Measurements from ENCODE around the gene ZBED4. TPM values are rescaled to one million over a fixed set of nuclear protein-coding genes. Genes with fewer than 3 reads are reported as not detected.

ZBED4 gene
- total and polyA plus RNA-seq, 10 donors = 2.9 to 23.2 (median 13.9) TPM

- Histone ChIP-seq H3K27me3 (replicated peaks in 1 of 7) (no peaks in the 10 kb centered on the region), H3K36me3 (peaks cover 0 to 92% (median 58%) of the 10 kb centered on the region in 6 donors), H3K4me1 (peaks cover 0 to under 1% (median 0%) of the 10 kb centered on the region in 6 donors), H3K4me3 (no peak overlapping the region), H3K27ac (no peak overlapping the region), H3K9me3 (no peaks in the 10 kb centered on the region)
- DNase-seq = no peak
- WGBS, 5 donors = 91 to 96% (median 95%) methylated on average over 18 to 27 of the region's 27 CpGs
- TF ChIP-seq, protein P1, sequence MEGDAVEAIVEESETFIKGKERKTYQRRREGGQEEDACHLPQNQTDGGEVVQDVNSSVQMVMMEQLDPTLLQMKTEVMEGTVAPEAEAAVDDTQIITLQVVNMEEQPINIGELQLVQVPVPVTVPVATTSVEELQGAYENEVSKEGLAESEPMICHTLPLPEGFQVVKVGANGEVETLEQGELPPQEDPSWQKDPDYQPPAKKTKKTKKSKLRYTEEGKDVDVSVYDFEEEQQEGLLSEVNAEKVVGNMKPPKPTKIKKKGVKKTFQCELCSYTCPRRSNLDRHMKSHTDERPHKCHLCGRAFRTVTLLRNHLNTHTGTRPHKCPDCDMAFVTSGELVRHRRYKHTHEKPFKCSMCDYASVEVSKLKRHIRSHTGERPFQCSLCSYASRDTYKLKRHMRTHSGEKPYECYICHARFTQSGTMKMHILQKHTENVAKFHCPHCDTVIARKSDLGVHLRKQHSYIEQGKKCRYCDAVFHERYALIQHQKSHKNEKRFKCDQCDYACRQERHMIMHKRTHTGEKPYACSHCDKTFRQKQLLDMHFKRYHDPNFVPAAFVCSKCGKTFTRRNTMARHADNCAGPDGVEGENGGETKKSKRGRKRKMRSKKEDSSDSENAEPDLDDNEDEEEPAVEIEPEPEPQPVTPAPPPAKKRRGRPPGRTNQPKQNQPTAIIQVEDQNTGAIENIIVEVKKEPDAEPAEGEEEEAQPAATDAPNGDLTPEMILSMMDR (IDR thresholded peaks at IDR 0.05 in 8 of 11, conservative IDR thresholded peaks at IDR 0.05 in 3 of 11) = no peak
- TF ChIP-seq POLR2AphosphoS5 (IDR thresholded peaks at IDR 0.05) (no peak), POLR2A (IDR thresholded peaks at IDR 0.05) (no peak)
- intact Hi-C loops (cut with DNase I; ENCODE audit: low total_unique reads) = loop anchor here (10.0 kb wide), 1 partner anchor 46 kb away; no protein-coding TSS in a partner anchor
These were observed 56.8 kb downstream of the ZBED4 start for GRCh38 chr22:49910229-49911155.

DNA sequence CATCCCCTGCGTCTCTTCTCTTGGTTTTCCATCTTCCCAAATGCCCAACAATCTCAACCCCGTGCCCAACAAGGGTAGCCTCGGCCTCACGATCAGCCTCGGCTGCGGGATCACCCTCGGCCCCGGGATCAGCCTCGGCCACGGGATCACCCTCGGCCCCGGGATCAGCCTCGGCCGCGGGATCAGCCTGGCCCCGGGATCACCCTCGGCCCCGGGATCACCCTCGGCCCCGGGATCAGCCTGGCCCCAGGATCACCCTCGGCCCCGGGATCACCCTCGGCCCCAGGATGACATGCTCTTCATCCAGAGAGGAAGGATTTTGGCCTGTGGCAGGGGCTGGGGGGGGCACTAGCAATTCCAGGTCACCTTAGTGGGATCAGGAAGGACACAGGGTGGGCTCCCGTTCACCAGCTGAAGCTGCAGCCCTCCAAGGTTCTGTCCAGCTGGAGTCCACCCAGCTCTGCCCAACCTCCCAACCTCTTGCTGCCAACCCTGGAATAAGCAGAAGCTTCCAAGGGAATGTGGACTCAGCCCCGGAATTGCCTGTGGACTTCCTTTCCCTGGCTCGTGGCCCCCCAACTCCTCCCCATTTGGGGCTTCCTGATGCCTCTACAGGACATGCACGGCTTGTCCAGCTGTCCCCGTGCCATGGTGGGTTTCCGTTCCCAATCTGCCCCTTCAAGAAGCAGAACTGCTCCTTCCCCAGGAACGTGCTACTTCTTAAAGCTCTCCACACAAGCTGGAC is 58.4 kb downstream of the ZBED4 start:
- Histone ChIP-seq H3K4me1 (peaks cover 0 to 13% (median 6%) of the 10 kb centered on the region in 6 donors), H3K27ac (no peak overlapping the region), H3K4me3 (no peak overlapping the region), H3K27me3 (replicated peaks in 1 of 7) (no peaks in the 10 kb centered on the region), H3K9me3 (no peaks in the 10 kb centered on the region), H3K36me3 (peaks cover 0 to 77% (median 51%) of the 10 kb centered on the region in 6 donors)
- WGBS, 5 donors = 93 to 95% (median 95%) methylated on average over 28 to 30 of the region's 30 CpGs
- TF ChIP-seq POLR2AphosphoS5 (IDR thresholded peaks at IDR 0.05) = no peak
- TF ChIP-seq POLR2A (IDR thresholded peaks at IDR 0.05) = no peak
- TF ChIP-seq, protein P1 (IDR thresholded peaks at IDR 0.05 in 8 of 11, conservative IDR thresholded peaks at IDR 0.05 in 3 of 11) = no peak
- DNase-seq = no peak
- intact Hi-C loops (cut with DNase I; ENCODE audit: low total_unique reads) = loop anchor here (10.0 kb wide), 1 partner anchor 47 kb away; no protein-coding TSS in a partner anchor

DNA sequence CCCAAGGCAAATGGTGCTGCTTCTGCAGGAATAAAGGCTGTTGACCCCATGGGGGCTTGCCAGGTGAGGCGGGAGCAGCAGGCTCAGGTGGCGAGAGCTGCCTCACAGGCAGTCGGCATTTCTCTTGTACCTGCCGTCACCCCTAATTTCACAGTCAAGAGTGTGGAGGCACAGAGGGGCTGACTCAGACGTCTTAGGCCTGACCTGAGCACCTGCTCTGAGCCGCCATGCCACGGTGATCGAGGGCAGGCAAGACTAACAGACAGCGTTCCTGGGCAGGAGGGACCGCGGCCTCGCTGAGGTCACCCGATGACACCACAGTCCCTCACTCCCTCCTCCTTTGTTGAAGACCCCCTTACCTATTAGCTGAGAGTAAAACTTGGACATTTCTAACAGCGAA is 59.4 kb downstream of the ZBED4 start:
- no peak for DNase-seq
- intact Hi-C loops (cut with DNase I; ENCODE audit: low total_unique reads) = loop anchor here (10.0 kb wide), 1 partner anchor 48 kb away; no protein-coding TSS in a partner anchor
- WGBS, 5 donors = 92 to 97% (median 97%) methylated on average over 11 to 14 of the region's 14 CpGs
- H3K4me1 ChIP-seq = peaks cover 0 to 22% (median 14%) of the 10 kb centered on the region in 6 donors
- no peak overlapping the region for H3K27ac ChIP-seq
- H3K4me3 ChIP-seq = no peak overlapping the region
- H3K27me3 ChIP-seq (replicated peaks in 1 of 7) = no peaks in the 10 kb centered on the region
- H3K36me3 ChIP-seq = peaks cover 0 to 67% (median 41%) of the 10 kb centered on the region in 6 donors
- TF ChIP-seq POLR2A (IDR thresholded peaks at IDR 0.05) (no peak), POLR2AphosphoS5 (IDR thresholded peaks at IDR 0.05) (no peak)
- TF ChIP-seq, protein P1 (IDR thresholded peaks at IDR 0.05 in 8 of 11, conservative IDR thresholded peaks at IDR 0.05 in 3 of 11) = no peak
- no peaks in the 10 kb centered on the region for H3K9me3 ChIP-seq

Measured in spleen (tissue), 11 donors.